GM19193 (cell line): Measurements from ENCODE around the gene CAPN10.

Experiments used
- POLR2A ChIP-seq: IDR thresholded peaks from 4 replicates; pipeline ENCODE4 v1.6.1; 2011; ENCODE audit not compliant: insufficient read depth, insufficient read length; ENCODE audit errors: extremely low read depth

CAPN10 gene

GRCh38 chr2:240639566-240639965 is 53.0 kb downstream of the CAPN10 start:
- TF ChIP-seq POLR2A, result no peak

GRCh38 chr2:240640939-240641338 is 54.4 kb downstream of the CAPN10 start:
- no peak for TF ChIP-seq POLR2A

DNA sequence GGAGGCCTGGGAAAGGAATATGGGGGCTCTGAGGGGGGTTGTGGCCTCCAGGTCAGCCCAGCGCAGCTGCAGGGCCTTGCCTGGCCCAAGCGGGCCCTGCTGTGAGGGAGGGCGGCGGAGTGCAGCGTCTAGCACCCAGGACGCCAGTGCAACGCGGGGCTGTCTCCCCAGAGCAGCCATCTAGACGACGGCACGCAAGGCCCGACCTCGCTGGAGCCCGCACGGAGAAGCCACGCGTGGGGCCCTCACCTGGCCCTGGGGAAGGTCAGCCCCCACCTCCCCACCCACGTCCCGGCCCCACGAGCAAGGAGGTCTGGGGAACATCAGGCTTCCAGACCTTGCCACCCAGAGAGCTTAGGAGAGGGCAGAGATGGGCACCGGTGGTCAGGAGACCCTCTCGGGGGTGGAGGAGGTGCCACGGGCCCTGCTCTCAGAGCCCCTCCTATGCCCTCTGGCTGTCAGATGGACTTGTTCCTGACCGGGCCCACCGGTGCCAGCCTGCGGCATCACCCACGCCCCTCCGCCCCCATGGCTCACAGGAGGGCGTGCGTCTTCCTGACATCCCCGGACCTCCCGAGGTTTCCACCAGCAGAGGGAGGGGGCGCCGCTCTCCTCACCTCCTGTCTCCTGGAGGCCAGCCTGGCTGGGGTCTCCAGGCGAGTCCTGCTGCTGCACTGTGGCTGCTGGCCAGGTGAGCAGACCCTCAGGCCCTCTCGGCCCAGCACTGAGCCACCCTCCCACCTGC is 55.7 kb downstream of the CAPN10 start:
- no peak for TF ChIP-seq POLR2A

- no peak for TF ChIP-seq POLR2A
Observed at GRCh38 chr2:240642806-240643092, 56.2 kb downstream of the CAPN10 start.

DNA sequence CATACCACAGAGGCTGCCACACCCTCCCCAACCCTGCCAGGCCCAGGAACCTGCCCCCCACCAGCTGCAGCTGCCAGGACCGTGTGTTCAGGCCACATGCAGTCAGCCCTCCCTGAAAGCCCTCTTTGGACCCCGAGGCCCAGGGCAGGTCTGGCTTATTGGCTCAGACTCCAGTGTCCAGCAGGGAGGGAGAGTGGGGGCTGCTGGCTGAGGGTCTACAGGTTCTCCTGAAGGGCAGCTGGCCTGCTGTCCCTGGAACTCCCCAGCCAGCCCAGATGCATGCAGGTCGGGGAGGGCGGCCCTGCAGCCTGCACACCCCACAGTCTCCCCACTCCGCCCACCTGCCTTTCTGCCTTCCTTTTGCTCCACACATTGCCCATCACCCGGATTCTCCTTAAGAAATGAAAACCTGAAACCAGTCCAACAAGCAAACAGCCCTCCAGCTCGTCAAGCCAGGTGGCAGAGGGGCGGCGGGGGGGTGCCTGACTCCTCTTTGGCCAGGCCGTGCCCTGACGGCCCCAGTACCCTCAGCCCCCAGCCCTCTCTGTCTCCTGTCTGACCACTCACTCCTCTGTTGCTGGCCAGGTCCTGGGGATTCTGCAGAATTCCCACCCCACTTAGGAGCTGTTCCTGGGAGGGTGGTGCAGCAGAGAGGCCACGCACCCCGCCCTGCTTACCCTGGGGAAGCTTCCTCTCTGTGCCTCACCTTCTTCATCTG is 56.7 kb downstream of the CAPN10 start:
- TF ChIP-seq POLR2A, result no peak

- no peak for TF ChIP-seq POLR2A
Observed at GRCh38 chr2:240643811-240644150, 57.2 kb downstream of the CAPN10 start.

- TF ChIP-seq POLR2A, result no peak
Observed at GRCh38 chr2:240644171-240644651, 57.7 kb downstream of the CAPN10 start.

DNA sequence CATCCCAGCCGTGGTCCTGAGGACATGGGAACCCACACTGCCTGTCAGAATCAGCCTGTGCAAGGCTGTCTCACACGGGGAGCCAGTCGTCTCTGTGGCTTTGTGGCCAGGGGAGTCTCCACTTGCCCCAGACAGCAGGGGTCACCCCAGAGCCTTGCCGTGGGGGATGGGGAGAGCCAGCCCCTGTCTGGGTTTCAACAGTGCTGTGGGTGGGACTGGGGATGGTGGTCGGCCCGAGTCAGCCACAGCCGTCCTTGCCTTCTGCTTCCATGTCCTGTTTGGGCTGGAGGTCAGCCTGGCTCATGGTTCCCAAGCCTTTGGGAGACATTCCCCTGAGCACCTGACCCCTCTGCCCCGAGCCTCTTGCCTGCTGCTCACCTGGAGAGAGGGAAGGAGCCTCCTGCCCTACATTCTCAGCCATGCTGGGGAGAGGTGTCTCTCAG is 58.3 kb downstream of the CAPN10 start:
- TF ChIP-seq POLR2A, result no peak

DNA sequence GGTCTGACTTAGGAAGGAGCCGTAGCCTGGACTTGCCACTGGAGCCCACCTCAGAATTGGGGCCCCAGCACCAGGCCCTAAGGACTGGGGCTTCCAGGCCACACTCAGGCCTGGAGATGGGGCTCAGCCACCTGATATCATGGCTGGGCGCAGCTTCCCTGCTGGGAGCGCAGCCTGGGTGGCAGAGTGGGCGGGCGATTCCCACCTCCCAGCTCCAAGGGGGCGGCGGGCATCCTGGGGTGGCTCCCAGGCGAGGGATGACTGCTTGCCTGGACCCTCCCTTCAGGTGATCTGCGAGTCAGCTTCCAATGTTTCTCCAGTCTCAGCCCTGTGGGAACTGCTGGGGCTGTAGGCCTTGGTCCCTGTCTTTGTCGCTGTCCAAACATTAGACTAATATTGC is 58.8 kb downstream of the CAPN10 start:
- no peak for TF ChIP-seq POLR2A

DNA sequence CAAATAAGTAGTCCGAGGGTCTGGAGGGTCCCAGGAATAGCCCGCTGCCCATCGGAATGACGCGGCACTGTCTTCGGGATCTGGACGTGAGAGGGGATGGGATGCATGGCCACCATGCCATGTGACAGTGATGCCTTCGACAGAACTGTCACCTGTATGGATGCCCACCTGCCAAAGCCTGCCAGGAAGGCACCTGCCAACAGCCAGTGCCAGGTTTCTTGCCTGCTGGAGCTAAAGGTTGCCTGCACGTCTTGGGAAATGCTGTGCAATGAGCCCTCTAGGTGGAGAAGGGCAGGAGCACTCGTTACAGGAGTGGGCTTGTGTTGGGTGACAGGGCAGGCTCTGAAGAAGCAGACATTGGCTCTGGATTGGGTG is 59.3 kb downstream of the CAPN10 start:
- no peak for TF ChIP-seq POLR2A

DNA sequence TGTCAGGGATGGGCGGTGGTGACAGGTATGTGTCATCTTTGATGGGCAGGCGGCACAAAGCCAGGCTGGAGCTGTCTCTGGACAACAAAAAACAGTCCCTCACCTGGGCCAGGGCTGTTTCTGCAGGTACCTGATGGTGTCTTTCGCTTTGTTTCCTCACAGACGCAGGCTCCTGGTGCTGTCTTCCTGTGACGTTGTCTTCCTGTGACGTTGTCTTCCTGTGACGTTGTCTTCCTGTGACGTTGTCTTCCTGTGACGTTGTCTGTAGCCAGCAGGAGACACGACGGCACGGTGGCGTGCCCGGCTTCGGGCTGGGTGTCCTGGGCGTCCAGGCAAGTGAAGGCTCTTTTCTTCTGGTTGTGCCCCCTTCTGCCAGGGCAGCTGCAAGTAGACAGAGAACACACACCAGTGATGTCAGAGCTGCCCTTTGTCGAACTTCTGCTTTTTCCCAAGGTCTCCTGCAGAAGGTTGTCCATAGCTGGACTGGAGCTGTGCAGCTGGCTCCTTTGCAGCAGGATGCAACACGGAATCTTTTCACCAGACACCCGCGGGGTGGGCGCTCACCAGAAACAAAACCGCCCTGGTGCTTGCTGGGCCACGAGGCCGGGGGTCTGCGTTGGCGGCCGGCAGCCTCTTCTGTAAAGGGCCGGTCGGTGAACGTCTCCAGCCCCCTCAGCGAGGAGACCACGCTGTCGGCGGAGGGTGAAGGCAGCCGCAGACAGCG is 59.8 kb downstream of the CAPN10 start:
- TF ChIP-seq POLR2A, result no peak

- no peak for TF ChIP-seq POLR2A
Observed at GRCh38 chr2:240646900-240647502, 60.5 kb downstream of the CAPN10 start.

- no peak for TF ChIP-seq POLR2A
Observed at GRCh38 chr2:240647503-240648154, 61.1 kb downstream of the CAPN10 start.

DNA sequence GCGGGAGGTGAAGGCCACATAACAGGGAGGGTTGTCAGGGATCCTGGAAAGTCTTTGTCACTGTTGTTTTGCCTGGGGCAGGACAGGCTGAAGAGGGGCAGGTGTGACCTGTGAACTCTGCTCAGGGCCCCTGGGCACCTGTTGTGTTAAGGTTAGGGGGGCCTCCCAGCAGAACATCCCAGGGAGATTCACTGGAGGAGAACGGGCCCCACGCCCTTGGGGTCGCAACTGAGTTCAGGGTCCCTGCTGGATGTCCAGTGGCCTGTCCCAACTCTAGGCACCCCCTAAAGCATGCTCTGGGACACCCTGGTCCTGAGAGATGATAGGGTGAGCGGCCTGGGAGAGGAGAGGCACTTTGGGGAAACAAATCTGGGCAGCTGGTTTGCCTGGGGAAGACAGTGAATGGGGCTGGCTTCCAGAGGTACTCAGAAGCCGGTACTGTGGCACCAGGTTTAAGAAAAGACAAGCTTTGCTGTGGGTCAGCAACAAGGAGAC is 61.7 kb downstream of the CAPN10 start:
- TF ChIP-seq POLR2A, result no peak
